HEK293 (cell line): ENCODE measurements around the gene STN1.

ENCODE experiments used
- CTCF ChIP-seq: fragments of 450-650 bp; formaldehyde crosslinking; IDR thresholded peaks from 2 replicates; pipeline ENCODE4 v1.5.1; 2016; ENCODE audit warnings: missing biosample characterization, missing genetic modification characterization
- RBAK ChIP-seq: fragments of 450-650 bp; formaldehyde crosslinking; IDR thresholded peaks from 2 replicates; pipeline ENCODE4 v1.5.1; 2016; ENCODE audit warnings: missing biosample characterization, missing genetic modification characterization
- ZBTB26 ChIP-seq: fragments of 450-650 bp; formaldehyde crosslinking; optimal IDR thresholded peaks from 2 replicates; pipeline ENCODE3; 2016; ENCODE audit warnings: missing biosample characterization, mild to moderate bottlenecking, missing genetic modification characterization
- ZFP37 ChIP-seq: fragments of 450-650 bp; formaldehyde crosslinking; IDR thresholded peaks from 2 replicates; pipeline ENCODE4 v1.5.1; 2016; ENCODE audit warnings: missing biosample characterization, missing genetic modification characterization
- ZNF324 ChIP-seq: fragments of 450-650 bp; formaldehyde crosslinking; IDR thresholded peaks from 2 replicates; pipeline ENCODE4 v1.5.1; 2016; ENCODE audit warnings: missing biosample characterization, missing genetic modification characterization
- ZNF558 ChIP-seq: fragments of 450-650 bp; formaldehyde crosslinking; IDR thresholded peaks from 2 replicates; pipeline ENCODE4 v1.5.1; 2016; ENCODE audit warnings: missing biosample characterization, missing genetic modification characterization
- ZNF777 ChIP-seq: fragments of 450-650 bp; formaldehyde crosslinking; IDR thresholded peaks from 2 replicates; pipeline ENCODE4 v1.5.1; 2017; ENCODE audit warnings: missing biosample characterization, missing genetic modification characterization, borderline replicate concordance

GRCh38 chr10:103921750-103922195 lies 3.8 kb upstream of the STN1 start:
- TF ChIP-seq ZNF558 (tag by site-specific recombination) (no peak), ZFP37 (tag by site-specific recombination) (no peak), ZNF324 (tag by site-specific recombination) (no peak), CTCF (peak; percentile 49; the same call in 1 of the 2 replicates), ZNF777 (no peak), RBAK (tag by site-specific recombination) (no peak), ZBTB26 (tag by site-specific recombination) (no peak)
